GM18867 (cell line): ENCODE results near the gene FOXN1.

Source experiments
- ATAC-seq: cut with Tn5 transposase; IDR thresholded peaks from one replicate; pipeline ENCODE4 v1.9.1; 2021; ENCODE audit warnings: mild to moderate bottlenecking, moderate library complexity; ENCODE audit not compliant: unreplicated experiment

The FOXN1 gene

GRCh38 chr17:28523876-28524275 is 17.7 kb downstream of the FOXN1 start:
- ATAC-seq, result no peak

DNA sequence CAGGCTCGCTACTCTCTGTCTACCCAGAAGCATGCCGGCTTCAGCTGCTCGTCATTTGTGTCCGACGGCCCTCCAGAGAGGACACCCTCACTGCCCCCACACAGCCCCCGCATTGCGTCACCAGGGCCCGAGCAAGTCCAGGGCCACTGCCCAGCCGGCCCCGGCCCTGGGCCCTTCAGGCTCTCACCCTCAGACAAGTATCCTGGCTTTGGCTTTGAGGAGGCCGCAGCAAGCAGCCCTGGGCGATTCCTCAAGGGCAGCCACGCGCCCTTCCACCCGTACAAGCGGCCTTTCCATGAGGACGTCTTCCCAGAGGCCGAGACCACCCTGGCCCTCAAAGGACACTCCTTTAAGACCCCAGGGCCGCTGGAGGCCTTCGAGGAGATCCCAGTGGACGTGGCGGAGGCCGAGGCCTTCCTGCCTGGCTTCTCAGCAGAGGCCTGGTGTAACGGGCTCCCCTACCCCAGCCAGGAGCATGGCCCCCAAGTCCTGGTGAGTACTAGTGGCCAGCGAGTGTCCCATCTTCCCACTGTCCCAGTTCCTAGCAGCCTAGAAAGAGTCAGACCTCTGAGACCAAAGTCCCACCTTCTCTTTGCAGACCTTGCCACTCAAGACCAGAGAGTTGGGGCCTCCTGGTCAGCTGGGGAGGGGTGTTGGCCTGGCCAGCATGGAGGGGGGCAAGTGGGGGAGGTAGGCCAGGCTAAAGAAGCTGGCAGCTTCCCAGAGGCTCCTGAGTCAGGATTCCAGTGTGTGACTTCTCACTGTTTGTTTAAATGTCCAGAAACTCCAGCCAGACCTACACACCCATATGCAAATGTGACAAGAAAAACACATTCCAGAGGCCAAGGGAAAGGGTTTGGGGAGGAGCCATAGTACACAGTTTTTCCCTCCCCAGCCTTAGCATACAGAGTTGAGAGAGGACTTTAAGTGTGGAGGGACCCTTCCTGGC is 18.6 kb downstream of the FOXN1 start:
- no peak for ATAC-seq

- no peak for ATAC-seq
These were observed 20.2 kb downstream of the FOXN1 start for GRCh38 chr17:28526381-28526780.

GRCh38 chr17:28527181-28527681 is 21.1 kb downstream of the FOXN1 start:
- no peak for ATAC-seq

DNA sequence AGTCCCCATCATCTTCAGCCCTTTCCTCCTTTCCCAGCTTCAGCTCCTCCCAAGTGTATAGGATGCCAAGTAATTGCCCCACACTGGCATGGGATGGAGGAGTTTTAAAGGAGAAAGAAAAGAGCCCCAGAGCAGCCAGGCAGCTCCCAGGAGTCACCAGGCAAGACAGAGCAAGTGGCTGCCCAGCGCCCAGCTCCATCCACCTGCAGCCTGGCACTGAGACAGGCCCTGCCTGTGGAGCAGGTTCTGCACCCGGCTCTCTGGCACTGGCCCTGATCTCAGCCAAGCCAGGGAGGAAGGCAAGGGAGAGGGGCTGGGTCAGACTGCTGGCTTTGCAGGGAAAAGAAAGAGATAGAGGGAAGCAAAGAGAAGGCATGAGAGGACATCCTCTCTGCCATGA is 21.7 kb downstream of the FOXN1 start:
- no peak for ATAC-seq

GRCh38 chr17:28528327-28529012 is 22.3 kb downstream of the FOXN1 start:
- no peak for ATAC-seq

GRCh38 chr17:28529013-28529400 is 22.9 kb downstream of the FOXN1 start:
- no peak for ATAC-seq

DNA sequence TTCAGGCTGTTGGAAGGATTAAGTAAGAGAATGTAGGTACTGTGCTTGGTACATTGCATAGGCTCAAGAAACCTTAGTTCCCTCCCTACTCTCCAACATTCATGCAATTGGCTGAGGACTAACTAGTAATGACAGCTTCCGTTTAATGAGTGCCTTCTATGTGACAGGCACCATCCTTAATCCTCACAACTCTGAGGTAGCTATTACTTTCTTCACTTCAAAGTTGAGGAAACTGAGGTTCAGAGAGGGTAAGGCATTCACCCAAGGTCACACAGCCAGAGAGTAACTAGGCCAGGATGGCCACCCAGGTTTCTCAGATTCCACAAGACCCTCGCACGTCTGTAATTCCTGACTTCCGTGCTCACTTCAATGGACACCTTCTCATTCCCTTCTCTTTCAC is 24.1 kb downstream of the FOXN1 start:
- no peak for ATAC-seq

DNA sequence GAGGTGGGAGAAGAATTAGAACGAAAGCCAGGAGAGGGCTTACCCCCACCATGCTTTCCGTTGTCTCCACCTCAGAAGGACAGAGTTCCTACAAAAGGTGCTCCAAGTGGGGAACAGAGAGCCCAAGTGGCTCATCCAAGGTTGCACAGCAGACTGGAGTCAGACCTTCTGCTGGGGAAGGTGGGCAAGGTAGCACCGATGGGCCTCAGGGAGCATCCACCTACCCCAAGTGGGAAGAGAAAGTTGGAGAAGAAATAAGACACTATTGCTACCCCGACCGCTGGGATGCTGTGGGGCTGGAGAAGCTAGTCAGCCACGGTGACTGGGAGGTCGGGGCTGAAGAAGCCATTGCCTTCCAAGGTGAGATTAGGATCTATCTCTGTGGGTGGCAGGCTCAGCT is 24.8 kb downstream of the FOXN1 start:
- ATAC-seq, result no peak

GRCh38 chr17:28532050-28532960 is 26.2 kb downstream of the FOXN1 start:
- no peak for ATAC-seq

- no peak for ATAC-seq
These were observed 27.1 kb downstream of the FOXN1 start for GRCh38 chr17:28533091-28533807.

DNA sequence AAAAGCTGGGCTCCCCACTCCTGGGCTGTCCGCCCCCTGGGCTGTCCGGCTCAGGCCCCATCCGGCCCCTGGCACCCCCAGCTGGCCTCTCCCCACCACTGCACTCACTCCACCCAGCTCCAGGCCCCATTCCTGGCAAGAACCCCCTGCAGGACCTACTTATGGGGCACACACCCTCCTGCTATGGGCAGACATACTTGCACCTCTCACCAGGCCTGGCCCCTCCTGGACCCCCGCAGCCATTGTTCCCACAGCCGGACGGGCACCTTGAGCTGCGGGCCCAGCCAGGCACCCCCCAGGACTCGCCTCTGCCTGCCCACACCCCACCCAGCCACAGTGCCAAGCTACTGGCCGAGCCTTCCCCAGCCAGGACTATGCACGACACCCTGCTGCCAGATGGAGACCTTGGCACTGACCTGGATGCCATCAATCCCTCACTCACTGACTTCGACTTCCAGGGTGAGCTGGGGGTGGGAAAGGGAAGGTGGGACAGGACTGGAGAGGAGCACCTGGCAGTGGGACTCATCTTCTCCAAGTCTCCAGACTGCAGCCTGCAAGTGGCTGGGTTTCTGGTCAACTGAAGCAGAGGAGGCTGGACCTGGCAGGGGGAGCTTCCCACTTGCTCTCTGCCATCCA is 28.7 kb downstream of the FOXN1 start:
- ATAC-seq, result no peak

DNA sequence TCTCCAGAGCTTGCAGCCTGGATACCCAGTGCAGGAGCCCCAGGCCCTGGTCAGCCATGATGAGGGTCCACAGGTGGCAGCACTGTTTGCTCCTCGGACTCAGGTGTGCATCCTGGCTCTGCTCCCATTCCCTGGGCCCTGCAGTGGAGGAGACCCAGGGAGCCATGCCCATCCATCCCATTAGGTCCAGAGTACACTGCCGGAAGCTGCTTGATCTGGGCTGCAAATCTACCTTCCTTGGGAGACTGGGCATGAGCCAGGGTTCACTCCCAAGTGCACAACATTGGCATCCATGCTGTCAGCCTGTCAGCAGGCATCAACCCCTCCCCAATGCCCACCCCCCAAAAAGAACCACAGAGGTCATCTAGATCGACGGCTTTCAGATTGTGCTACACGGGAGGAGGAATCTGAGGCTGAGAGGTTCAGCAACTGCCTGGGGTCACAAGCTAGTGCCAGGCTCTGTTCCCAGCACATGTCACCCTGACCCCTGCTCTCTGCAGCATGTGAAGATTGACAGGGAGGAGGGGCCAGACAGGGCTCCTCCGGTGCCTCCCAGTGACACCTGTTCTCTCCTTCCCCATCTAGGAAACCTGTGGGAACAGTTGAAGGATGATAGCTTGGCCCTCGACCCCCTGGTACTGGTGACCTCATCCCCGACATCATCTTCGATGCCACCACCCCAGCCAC is 30.5 kb downstream of the FOXN1 start:
- ATAC-seq, result no peak

DNA sequence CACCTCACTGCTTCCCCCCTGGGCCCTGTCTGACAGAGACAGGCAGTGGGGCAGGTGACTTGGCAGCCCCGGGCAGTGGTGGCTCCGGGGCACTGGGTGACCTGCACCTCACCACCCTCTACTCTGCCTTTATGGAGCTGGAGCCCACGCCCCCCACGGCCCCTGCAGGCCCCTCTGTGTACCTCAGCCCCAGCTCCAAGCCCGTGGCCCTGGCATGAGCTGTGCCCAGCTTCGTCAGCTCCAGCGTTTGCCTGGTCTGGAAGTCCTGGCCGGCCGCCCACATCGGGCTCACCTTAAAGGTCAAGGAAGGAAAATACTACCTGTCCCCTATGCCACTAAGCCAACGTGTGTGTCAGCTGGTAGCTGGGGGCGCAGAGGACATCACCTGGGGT is 31.1 kb downstream of the FOXN1 start:
- ATAC-seq, result no peak

DNA sequence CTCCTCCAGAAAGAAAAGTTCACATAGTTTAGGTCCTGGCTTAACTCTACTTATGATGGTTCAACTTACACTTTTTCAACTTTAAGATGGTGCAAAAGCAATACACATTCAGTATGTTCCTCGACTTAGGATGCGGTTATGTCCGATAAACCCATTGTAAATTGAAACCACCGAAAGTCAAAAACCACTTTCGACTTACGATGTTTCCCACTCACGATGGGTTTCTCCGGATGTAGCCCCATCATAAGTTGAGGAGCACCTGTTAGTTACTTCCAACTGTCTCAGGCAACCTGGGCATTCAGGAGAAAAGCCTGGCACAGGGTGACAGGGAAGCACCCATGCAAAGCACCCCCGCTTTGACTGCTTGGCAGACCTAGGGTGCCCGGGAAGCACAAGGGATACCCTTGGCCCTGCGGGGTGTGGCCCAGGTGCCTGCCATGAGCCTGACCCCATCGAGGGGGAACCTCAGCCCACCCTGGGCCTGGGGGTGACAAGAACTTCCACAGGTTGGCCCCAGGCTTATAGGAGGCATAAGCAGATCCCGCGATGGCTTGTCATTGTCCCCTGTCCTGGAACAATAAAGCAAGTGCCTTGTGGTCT is 32.2 kb downstream of the FOXN1 start:
- no peak for ATAC-seq

DNA sequence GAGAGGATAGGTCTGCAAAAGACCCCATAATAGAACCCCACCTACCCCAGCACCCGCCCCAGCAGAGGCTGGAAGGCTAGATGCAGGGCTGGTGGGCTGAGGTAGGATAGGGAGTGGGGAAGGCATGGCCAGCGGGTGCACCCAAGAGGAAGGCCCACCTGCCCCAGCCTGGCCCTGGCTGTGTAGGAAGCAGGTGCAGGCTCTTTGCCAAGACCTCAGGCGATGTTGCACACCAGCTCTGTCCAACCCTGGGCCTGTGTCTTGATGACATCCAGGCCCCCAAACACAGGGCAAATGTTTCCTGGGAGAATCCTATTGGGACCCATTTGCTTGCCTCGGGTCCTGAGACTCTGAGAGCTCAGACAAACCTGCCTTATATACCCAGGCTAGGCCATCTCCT is 34.1 kb downstream of the FOXN1 start:
- no peak for ATAC-seq

GRCh38 chr17:28541439-28541838 is 35.3 kb downstream of the FOXN1 start:
- ATAC-seq, result no peak

GRCh38 chr17:28544402-28545140 is 38.4 kb downstream of the FOXN1 start:
- no peak for ATAC-seq
